RWPE2 (cell line): Measurements from ENCODE around the gene CKM.
"Not testable (repeated sequence)": the region's sequence is repeated elsewhere in the genome, so short reads cannot be mapped to it uniquely, and the experiment has no call there.

ENCODE experiments used
- ATAC-seq: fragments of 200-7000 bp; cut with Tn5 transposase; 3 replicates; pipeline ENCODE4 v1.9.1; 2021; ENCODE audit warnings: low read depth
- DNase-seq: peaks from one replicate; pipeline ENCODE4 v3.0.0-alpha.2; 2020; ENCODE audit warnings: low spot score
- H3K27ac ChIP-seq: fragments of 450-650 bp; 2 replicates; pipeline ENCODE4 v1.5.1; 2017; ENCODE audit warnings: mild to moderate bottlenecking; ENCODE audit not compliant: poor library complexity, severe bottlenecking
- H3K27me3 ChIP-seq: fragments of 250-450 bp; sonication (Bioruptor Pico); 2 replicates; pipeline ENCODE4 v1.5.1; 2021; ENCODE audit warnings: mild to moderate bottlenecking, moderate library complexity; ENCODE audit not compliant: insufficient read depth, poor library complexity, severe bottlenecking
- H3K36me3 ChIP-seq: fragments of 250-450 bp; sonication (Bioruptor Pico); 2 replicates; pipeline ENCODE4 v1.5.1; 2020; ENCODE audit warnings: low read depth, mild to moderate bottlenecking, moderate library complexity
- H3K4me1 ChIP-seq: fragments of 250-450 bp; sonication (Bioruptor Pico); 2 replicates; pipeline ENCODE4 v1.5.1; 2021; ENCODE audit warnings: mild to moderate bottlenecking, moderate library complexity; ENCODE audit not compliant: insufficient read depth, poor library complexity, severe bottlenecking
- H3K4me3 ChIP-seq: fragments of 250-450 bp; sonication (Bioruptor Pico); 2 replicates; pipeline ENCODE4 v1.5.1; 2021; ENCODE audit warnings: mild to moderate bottlenecking, moderate library complexity; ENCODE audit not compliant: severe bottlenecking
- H3K9me3 ChIP-seq: fragments of 250-450 bp; sonication (Bioruptor Pico); 2 replicates; pipeline ENCODE4 v1.5.1; 2021; ENCODE audit warnings: mild to moderate bottlenecking, moderate library complexity; ENCODE audit not compliant: severe bottlenecking
- TF ChIP-seq, protein P1 (sequence below): fragments of 450-650 bp; IDR thresholded peaks from one replicate; pipeline ENCODE4 v1.5.1; 2017; ENCODE audit warnings: mild to moderate bottlenecking, moderate library complexity; ENCODE audit not compliant: poor library complexity, severe bottlenecking

The CKM gene

DNA sequence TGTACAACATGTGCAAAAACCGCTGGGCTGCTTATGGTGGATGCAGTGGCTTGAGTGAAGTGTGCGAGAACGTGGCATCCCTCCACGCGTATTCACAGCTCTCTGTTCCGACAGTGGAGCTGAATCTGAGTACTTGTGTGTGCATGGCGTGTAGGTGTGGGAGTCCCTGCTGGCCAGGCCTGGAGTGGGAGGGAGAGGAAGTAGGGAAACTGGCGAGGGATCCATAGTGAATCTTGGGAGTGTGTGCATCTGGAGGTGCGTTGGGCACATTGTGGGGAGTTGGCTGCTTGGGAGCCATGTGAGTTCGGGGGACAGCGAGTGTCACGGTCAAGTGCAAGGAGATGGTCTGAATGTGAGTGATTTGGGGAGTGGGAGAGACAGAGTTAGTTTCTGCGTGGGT is 20.2 kb upstream of the CKM start:
- H3K9me3 ChIP-seq = no peaks in the 10 kb centered on the region
- peaks cover 7% of the 10 kb centered on the region for H3K4me1 ChIP-seq
- H3K27me3 ChIP-seq = no peaks in the 10 kb centered on the region
- no peaks in the 10 kb centered on the region for H3K36me3 ChIP-seq
- H3K27ac ChIP-seq = no peak overlapping the region
- ATAC-seq = no peak
- no peak overlapping the region for H3K4me3 ChIP-seq
- no peak for DNase-seq
- TF ChIP-seq, protein P1, sequence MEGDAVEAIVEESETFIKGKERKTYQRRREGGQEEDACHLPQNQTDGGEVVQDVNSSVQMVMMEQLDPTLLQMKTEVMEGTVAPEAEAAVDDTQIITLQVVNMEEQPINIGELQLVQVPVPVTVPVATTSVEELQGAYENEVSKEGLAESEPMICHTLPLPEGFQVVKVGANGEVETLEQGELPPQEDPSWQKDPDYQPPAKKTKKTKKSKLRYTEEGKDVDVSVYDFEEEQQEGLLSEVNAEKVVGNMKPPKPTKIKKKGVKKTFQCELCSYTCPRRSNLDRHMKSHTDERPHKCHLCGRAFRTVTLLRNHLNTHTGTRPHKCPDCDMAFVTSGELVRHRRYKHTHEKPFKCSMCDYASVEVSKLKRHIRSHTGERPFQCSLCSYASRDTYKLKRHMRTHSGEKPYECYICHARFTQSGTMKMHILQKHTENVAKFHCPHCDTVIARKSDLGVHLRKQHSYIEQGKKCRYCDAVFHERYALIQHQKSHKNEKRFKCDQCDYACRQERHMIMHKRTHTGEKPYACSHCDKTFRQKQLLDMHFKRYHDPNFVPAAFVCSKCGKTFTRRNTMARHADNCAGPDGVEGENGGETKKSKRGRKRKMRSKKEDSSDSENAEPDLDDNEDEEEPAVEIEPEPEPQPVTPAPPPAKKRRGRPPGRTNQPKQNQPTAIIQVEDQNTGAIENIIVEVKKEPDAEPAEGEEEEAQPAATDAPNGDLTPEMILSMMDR = no peak

GRCh38 chr19:45340899-45341453 is 18.3 kb upstream of the CKM start:
- peak; percentile 44 for ATAC-seq
- H3K4me3 ChIP-seq = peak overlapping the region; percentile 66
- TF ChIP-seq, protein P1 = no peak
- H3K36me3 ChIP-seq = no peaks in the 10 kb centered on the region
- H3K4me1 ChIP-seq = peaks cover 7% of the 10 kb centered on the region
- no peak for DNase-seq
- H3K9me3 ChIP-seq = no peaks in the 10 kb centered on the region
- peak overlapping the region; percentile 20 for H3K27ac ChIP-seq
- no peaks in the 10 kb centered on the region for H3K27me3 ChIP-seq

DNA sequence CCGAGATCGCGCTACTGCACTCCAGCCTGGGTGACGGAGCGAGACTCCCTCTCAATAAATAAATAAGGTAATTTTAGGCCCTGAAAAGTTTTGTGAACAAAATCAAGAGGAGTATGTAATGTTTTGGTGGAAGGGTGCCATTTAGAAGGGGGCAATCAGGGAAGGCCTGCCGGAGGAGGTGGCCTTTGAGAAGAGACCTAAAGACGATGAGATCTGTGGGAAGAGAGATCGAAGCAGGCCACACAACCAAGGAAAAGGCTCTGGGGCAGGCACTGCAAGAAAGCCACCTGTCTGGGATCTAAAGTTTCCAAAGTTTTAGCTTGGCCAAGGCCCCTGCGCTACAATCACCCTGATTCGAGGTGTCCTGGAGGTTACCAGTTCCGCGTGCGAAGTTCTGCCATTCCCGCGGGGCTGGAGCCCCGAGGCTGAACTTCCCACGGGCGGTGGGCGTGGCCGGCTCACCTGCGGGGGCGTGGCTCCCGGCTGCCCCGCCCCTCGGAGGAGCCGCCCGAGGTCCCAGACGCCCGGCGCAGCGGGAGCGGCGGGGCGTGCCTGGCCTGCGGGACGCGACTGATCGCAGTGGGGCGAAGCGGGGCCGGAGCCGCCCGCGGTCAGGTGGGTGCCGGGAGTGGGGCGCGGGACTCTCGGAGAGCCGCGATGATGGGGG is 17.7 kb upstream of the CKM start, which contains the start of gene KLC3:
Gene KLC3, plus strand, starts transcription at position 519 of the 667 bp plus-strand sequence. CDS start 4,792 bp downstream, outside the sequence.
- ATAC-seq (peak; percentile 56), DNase-seq (no peak)
- TF ChIP-seq, protein P1 = no peak
- Histone ChIP-seq H3K4me1 (peaks cover 7% of the 10 kb centered on the region), H3K36me3 (no peaks in the 10 kb centered on the region), H3K9me3 (no peaks in the 10 kb centered on the region), H3K4me3 (peak within 1 kb of the TSS; percentile 66), H3K27me3 (no peaks in the 10 kb centered on the region), H3K27ac (peak within 1 kb of the TSS; percentile 20)

GRCh38 chr19:45339629-45340028 is 17.0 kb upstream of the CKM start:
- DNase-seq = no peak
- Histone ChIP-seq H3K27me3 (no peaks in the 10 kb centered on the region), H3K4me1 (peaks cover 3% of the 10 kb centered on the region), H3K36me3 (no peaks in the 10 kb centered on the region), H3K27ac (no peak overlapping the region), H3K9me3 (no peaks in the 10 kb centered on the region), H3K4me3 (no peak overlapping the region)
- ATAC-seq = no peak
- TF ChIP-seq, protein P1 = no peak

GRCh38 chr19:45336696-45337251 is 14.1 kb upstream of the CKM start:
- Histone ChIP-seq H3K27me3 (no peaks in the 10 kb centered on the region), H3K4me1 (no peaks in the 10 kb centered on the region), H3K36me3 (no peaks in the 10 kb centered on the region), H3K27ac (no peak overlapping the region), H3K4me3 (no peak overlapping the region), H3K9me3 (no peaks in the 10 kb centered on the region)
- TF ChIP-seq, protein P1 = no peak
- ATAC-seq (no peak), DNase-seq (no peak)

DNA sequence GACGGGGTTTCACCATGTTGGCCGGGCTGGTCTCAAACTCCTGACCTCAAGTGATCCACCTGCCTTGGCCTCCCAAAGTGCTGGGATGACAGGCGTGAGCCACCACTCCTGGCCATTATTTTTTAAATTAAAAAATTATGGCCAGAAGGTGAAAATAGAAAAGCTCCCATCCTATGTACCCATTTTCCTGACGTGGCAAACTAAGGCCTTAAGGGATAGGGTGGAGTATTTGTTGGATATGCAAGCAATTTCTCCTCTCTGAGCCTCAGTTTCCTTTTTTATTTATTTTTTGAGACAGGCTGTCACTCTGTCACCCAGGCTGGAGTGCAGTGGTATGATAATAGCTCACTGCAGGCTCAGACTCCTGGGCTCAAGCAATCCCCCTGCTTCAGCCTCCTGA is 12.2 kb upstream of the CKM start:
- not testable (repeated sequence) for H3K4me1 ChIP-seq, DNase-seq, H3K9me3 ChIP-seq, H3K4me3 ChIP-seq, H3K27ac ChIP-seq, H3K36me3 ChIP-seq, ATAC-seq, H3K27me3 ChIP-seq
